Measurements from ENCODE around the gene AACS.
"Not testable (repeated sequence)": the region's sequence is repeated elsewhere in the genome, so short reads cannot be mapped to it uniquely, and the experiment has no call there.

- TF ChIP-seq CTCF, POLR2A, POLR2AphosphoS5 (IDR thresholded peaks at IDR 0.05): not testable (repeated sequence)
These were observed 76.0 kb downstream of the AACS start for GRCh38 chr12:125141210-125141573.
